GM04504 (cell line): ENCODE results near the gene GABARAPL2.
"Not testable (repeated sequence)": the region's sequence is repeated elsewhere in the genome, so short reads cannot be mapped to it uniquely, and the experiment has no call there.

Experiments
- DNase-seq: peaks from one replicate; pipeline ENCODE4 v3.0.0-alpha.2; 2012; ENCODE audit warnings: low read depth

GABARAPL2 gene, protein sequence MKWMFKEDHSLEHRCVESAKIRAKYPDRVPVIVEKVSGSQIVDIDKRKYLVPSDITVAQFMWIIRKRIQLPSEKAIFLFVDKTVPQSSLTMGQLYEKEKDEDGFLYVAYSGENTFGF

DNA sequence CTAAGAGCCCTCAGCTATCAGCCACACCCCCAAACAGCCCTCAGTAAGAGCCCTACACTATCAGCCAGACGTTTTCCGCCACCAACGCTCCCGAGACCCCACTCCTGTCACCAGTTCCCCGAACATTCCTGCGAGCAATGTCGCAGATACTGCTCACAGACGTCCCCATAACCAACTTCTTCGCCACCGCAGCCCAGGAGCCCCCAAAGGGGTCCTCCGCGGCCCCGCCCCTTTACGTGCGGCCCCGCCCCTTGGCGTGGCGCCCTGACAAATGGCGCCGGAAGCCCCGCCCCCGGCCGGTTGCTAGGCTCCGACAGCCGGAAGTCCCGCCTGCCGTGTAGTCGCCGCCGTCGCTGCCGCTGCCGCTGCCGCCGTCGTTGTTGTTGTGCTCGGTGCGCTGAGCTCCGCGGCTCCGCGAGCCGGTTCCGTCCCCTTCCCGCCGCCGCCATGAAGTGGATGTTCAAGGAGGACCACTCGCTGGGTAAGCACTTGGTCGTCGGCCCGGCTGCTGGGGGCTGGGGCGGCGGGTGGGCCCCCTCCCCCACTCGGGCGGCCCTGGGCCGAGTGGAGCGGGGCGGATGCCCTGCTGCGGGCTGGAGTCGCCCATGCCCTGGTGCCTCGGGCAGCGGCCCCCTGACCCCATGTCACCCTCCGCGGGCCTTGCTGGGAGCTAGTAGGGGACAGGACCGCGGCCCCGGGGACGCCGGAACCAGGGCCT lies at the start of gene GABARAPL2:
TSS of gene GABARAPL2 (plus strand) at position 340 of the 718 bp plus-strand sequence. CDS start at position 448, 108 bp downstream.
- DNase-seq: no peak

DNA sequence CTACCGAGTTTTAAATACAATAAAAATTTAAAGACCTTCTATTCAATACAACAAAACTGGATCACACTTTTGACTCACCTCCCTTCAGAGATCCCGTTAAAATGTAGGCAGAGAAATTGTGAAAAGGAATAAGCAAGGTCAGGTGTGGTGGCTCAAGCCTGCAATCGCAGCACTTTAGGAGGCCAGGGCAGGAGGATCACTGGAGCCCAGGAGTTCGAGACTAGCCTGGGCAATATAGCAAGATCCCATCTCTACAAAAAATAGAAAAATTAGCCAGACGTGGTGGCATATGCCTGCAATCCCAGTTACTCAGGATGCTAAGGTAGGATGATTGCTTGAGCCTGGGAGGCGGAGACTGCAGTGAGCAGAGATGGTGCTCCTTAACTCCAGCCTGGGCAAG lies 47.0 kb upstream of the GABARAPL2 start:
- no peak for DNase-seq

DNA sequence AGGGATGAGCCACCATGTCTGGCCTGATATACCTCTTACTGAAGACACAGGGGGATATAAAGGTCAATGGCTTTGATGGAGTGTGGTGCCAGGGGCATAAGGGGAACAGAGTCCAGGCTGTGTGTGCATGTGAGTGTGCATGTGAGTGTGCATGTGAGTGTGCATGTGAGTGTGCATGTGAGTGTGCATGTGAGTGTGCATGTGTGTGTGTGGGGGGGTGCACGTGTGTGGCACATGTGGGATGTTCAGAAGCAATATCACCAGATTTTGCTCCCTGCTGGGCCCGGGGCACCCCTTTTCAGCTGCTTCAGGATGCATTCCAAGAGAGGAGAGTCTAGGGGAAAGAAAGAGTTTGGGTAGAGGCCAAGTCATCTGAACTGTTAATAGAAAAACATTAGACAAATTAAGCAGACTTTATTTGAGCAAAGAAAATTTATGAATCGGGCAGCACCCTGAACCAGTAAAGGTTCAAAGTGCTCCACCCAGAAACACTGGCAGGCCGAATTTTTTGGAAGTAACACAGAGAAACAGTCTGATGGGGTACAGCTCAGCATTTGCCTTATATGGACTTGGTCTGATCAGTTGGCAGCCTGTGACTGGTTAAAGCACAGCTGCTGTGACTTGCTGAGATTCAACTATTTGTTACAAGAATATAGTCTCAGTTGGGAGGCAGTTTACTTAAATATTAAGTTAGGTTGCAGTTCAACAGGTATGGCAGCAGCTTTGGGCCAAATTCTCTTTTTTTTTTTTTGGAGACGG lies 40.0 kb upstream of the GABARAPL2 start:
- DNase-seq: no peak

DNA sequence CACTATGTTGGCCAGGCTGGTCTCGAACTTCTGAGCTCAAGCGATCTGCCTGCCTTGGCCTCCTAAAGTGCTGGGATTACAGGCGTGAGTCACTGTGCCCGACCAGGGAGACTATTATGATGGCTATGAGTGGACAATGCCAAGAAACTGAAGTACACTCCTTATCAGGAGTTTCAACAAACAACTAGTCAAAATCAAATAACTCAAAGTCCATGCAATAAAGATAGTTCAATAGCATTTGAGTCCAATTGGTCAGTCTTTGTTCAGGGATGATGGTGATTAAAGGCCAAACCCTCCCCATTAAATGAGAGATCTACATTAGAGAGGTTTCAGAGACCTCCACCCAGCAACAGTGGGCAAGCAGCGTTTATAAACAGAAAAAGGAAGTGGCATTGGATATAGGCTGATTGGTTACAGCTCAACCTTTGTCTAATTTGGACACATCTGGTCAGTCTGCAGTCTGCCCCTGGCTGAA lies 38.3 kb upstream of the GABARAPL2 start:
- DNase-seq: no peak

DNA sequence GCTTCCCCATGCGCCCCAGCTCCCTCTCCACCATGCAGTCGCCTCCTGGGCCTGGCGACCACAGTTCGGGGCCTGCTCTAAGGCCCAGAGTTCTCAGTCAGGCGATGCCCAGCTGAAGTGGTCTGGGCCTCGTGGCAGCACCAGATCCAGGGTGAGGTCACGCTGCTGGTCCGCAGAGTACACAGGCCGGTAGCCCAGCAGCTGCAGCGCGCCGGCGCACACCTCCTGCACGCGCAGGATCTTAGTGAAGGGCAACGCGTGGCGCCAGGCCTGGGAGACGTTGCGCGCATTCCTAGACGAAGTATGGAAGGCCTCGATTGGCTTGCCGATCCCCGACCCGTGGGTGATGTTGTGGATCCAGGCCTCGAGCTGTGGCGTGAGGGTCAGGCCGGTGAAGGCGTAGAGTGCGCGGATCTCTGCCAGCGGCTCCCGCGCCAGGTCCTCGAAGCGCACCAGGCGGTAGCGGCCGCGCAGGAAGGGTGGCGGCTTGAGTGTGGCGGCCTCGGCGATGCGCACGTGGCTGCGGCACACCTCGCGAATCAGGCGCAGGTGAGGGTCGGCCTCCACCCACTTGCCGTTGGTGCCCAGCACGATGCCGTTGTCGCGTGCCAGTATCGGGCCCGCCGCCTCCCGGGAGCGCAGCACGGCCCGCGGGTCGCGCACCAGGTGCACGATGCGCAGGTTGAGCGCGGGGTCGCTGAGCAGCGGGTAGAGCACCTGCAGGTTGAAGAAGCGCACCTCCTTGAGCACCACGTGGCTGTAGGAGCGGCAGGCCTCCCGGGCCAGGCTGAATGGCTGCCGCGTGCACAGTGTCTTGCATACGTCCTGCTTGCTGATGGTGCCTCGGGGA lies 36.9 kb upstream of the GABARAPL2 start:
- DNase-seq: no peak

DNA sequence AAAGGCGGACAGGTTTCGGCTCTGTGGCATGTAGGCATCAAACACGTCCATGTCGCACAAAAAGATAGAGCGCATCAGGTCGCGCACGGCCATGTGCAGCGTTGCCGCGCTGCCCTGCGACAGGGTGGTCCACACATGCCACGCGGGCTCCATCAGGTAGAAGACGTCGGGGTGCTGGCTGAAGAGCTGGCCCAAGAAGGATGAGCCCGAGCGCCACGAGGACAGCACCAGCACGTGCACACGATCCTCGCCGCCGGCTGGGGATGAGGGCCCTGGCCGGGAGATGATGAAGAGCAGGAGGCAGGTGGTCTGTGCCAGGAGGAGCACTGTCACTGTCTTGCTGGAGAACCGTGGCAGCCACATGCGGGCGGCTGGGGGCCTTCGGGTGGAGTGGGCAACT lies 36.2 kb upstream of the GABARAPL2 start:
- DNase-seq: no peak

DNA sequence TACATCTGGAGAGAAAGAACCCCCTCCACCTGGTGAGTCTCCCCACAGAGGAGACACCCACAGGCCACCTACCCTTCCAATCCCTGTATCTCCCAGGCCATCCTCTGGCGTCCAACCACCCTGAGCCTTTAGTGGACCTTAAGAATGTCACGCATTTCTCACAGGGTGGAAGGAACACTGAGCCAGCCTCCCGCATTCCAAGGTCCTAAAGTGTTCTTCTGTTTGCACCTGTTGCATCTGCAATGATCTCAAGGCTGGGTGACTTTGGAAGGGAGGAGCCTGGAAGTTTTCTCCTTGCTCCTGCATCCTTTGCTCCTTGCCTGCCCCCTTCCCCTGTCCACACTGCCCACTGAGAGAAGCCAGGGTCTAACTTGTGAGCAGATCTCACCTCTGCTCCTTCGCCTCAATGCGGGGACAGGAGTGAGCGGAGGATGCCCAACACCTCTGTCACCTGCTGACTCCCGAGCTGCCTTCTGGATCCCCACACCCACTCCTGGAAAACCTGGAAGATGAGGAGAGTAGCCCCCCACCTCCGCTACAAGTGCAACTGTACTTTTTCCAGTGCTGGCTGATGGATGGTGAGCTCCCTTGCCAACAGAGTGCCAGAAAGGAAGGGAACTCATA lies 33.9 kb upstream of the GABARAPL2 start:
- DNase-seq: no peak

DNA sequence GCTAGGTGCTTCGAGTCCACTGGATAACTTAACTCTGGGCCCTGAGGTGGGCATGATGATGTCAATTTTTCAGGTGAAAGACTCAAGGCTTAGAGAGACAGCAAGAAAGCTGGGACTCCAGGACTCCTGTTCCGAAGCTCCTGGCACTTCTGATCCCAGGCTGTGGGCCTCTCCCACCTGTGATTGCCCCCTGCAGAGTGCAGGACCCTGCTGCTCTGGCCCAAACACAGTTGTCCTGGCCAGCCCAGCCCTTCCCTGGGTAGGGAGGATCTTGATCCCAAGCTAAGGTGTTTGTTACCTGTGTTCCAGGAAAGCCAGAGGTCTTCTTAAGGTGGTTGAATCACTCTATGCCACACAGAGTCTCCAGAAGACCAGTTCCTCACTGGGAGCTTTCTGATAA lies 33.4 kb upstream of the GABARAPL2 start:
- no peak for DNase-seq

DNA sequence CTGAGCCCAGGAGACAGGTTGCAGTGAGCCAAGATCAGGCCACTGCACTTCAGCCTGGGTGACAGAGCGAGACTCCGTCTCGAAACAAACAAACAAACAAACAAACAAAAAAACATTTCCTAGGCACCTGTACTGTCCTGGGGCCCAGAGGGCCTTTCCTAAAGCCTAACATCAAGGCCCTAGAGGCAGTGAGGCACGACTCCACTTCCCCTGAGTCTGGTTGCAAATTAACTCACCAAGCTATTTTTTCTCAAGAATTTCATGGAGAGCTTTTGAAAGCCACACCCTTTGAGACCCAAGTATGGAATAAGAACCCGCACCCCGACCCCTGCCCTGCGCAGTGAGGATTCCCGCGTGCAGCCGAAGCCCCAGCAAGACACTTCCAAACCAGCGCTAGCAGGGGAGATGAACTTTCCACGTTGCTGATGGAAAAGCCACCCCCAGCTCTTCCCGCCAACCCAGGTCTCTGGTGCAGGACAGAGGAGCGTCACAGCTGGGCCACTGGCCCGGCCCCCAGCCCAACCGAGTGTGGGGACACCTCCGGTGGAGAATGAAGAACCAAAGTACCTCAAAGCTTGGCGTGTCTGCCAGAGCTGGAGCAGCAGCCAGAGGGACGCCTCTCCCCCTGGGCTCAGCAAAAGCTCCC lies 31.5 kb upstream of the GABARAPL2 start:
- DNase-seq: no peak

DNA sequence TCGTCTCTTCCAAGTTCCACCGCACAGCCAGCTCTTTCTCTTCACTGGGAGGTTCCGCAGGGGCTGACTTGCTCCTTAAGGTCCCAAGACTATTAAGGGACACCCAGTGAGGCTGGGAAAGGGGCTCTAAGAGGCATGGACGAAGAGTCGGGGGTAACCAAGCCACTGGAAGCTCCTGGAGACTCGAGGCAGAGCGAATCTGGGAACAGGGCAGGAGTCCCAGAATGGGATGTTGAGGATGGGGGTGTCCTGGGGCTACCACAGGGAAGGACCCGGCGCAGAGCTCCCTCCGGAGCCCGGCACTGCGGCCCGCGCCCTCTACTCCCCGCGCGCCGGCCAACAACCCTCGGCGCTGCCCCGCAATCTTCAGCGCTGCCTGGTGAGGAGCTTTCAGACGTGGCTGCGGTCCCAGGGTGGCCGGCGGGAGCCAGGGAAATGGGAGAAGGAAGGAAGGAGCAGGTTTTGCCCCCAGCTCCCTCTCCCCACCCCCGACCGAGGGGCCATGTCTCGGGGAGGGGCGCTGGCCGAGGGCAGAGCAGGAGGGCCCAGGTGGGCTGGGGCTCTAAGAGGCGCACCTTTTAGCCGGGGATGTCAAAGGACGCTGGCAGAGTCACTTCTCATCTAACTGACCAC lies 30.9 kb upstream of the GABARAPL2 start:
- no peak for DNase-seq

DNA sequence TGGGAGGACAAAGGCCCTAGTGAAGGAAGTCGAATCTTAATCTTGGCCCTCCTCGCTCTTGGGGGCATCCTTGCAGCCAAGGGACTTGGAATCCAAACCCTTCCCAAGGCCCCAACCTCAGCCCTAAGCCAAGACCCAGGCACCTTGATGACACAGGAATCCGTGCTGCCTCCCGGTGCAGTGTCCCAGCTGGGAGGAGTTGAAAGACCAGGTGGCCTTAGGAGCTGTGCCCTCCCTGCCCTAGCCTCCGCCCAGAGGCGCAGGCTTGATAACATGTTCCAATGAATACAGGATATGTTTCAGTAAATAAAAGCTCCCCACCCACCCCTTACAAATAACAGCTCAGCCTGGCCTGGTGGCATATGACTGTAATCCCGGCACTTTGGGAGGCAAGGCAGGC lies 30.3 kb upstream of the GABARAPL2 start, which contains the start of gene CHST5:
TSS of gene CHST5 (minus strand) at position 208 of the 400 bp plus-strand sequence. CDS start 5,724 bp downstream, outside the sequence.
- no peak for DNase-seq

DNA sequence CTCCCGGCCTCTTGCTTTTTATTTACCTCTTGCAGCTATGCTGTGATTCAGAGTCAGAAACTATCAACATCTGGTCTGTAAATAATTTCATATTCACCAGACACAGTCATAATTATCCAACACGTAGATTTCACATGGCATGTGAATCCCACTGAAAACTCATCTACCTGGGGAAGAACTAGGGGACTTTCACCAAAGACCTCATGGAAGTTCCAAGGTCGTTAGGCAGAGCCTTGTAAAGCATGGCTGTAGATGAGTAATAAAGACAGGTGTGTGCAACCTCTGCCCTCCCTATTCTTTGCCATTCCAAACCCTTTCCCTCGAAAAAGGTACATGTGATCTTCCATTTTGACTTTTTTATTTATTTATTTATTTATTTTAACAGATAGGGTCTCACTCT lies 28.4 kb upstream of the GABARAPL2 start:
- DNase-seq: no peak

DNA sequence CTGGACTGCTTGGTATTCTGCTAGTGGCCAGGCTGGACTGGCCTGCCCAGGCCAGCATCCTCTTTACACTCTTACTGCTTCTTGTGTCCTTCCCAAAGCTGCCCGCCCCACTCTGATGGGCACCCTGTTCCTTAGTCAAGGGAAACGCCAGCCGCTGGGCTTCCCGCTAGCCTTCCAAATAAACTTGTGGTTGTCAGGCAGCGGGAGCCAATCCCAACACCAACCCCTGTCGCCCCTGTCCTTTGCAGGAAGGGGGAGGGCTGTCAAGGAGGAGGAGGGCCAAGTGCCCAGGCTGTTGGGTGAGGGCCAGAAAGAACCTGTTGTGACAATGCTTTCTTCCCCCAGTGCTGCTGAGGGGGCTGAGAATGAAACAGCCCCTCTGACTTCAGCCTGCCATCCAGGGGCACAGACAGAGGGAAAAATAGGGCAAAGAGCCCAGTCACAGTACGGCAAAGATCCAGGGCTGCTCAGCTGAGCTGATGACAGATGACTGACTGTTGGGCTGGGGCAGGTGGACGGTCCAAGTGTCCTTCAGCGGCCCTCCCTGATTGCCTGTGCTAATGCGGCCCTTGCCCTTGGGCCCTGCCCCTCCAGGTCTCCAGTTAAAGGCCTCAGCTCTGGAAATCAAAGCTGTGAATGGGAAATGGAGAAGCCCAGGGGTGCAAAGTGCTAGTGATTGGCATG lies 27.2 kb upstream of the GABARAPL2 start:
- not testable (repeated sequence) for DNase-seq

DNA sequence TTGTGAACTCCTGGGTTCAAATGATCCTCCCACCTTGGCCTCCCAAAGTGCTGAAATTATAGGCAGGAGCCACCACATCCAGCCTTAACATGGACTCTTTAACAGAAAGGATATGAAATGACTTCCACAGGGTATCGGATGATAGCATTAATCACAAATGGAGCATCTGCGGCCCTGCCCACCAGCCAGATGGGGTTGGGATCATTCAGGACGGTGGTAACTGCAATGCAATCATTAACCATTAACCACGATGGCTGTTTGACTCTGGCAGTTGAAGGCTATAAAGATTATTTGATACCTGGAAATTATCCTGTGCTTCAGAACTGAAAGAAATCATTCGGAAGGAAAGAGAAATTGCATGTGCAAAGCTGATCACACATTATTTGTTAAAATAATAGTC lies 24.9 kb upstream of the GABARAPL2 start:
- DNase-seq: no peak

DNA sequence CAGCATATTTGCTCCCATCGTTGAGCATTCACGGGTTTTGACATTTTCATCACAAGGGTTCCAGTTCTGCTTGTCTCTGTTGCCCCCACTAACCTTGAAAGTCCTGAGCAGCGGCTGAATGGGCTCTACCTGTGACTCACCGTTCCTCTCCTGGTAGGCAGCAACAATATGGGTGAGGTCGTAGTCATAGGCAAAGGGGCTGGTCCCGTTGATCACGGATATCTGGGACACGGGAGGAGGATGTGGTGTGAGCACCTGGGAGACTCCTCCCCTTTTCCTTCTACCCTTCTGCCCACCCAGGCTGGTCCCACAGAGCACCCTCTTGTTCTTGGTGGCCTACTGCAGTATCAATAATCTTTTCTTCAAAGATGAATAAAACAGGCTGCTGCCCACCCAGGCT lies 23.7 kb upstream of the GABARAPL2 start:
- DNase-seq: not testable (repeated sequence)

DNA sequence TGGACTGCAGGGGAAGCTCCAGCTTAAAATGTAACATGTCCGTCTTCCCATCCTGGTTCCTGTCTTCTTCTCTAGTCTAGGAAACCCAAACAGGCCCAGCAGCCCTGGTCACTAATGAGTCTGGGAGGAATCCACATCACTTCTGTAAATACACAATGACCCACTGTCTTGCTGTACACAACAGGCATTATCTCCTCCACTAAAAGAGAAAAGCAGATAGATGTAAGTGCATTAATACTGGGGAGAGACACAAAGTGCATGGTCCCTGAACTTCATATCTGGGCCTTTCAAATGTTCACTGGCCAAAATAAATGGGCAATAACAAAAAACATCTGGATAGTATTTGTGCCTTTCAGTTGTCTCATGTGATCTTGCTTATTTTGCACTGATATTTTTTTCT lies 20.3 kb upstream of the GABARAPL2 start:
- DNase-seq: not testable (repeated sequence)

DNA sequence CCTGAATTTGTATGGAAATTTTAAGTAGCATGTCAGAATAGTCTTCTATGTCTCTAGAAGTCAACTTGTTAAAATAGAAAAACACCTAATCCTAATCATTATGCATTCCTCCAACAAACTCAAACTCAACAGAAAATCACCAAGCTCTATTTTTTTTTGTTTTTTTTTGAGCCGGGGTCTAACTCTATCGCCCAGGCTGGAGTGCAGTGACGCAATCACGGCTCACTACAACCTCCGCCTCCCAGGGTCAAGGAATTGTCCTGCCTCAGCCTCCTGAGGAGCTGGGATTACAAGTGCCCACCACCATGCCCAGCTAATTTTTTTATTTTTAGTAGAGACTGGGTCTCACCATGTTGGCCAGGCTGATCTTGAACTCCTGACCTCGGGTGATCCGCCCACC lies 19.9 kb upstream of the GABARAPL2 start:
- no peak for DNase-seq

DNA sequence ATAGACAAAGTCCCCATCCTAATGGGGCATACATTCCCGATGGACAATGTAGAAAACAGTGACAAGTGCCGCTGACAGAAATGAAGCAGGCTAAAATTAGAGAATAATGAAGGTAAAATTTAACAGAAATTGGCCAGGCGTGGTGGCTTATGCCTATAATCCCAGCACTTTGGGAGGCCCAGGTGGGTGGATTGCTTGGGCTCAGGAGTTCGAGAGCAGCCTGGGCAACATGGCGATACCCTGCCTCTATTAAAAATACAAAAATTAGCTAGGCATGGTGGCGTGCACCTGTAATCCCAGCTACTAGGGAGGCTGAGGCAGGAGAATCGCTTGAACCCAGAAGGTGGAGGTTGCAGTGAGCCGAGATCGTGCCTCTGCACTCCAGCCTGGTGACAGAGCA lies 17.7 kb upstream of the GABARAPL2 start:
- DNase-seq: not testable (repeated sequence)

DNA sequence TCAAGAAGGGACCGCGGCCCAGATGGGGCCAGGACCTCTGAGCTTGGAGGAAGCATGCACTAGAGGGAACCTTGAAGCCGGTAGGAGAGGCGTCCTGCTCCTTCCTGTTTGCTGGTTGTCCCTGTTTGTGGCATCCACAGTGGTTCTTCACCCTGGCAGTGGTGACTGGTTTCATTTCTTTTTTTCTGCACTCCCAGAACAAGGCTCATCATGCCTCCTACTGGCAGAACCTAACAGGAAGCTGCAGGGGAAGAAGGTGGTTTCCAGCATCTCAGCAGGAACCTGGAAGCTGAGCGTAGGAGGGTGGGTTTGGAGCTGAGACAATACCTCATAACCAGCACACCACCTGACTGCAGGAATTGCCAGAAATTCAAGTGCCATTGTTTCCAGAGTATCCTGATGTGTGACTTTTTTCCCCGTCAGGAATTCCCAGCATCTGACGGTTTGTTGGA lies 15.9 kb upstream of the GABARAPL2 start:
- DNase-seq: no peak

DNA sequence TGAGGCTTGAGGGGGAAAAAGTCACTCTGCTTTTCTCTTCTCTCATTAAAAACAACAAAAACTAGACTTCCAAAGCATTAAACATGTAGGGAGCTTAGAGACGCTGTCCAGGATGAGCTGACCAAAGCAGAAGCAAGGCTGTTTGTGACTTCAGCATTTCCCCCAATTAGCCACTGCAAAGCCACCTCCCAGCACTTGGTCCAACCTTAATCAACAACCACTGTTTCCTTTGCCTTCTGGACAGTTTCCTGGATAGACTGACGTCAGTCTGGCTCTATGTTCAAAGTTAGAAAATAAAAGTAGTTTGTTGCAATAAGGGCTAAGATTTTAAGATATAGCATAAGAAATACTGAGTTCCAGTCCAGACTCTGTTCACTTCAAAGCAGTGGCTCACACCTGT lies 13.2 kb upstream of the GABARAPL2 start:
- DNase-seq: no peak
